RWPE1 (cell line): Measurements from ENCODE around the gene GART.

Experiments used
- CTCF ChIA-PET: fragments of 350-600 bp; sonication (Branson Sonifier 250); formaldehyde crosslinking; extraction: SDS; loops from one replicate; lab custom pipeline; 2021; lab: Yijun Ruan, JAX
- POLR2A ChIA-PET: fragments of 400-600 bp; formaldehyde crosslinking; extraction: SDS; loops from one replicate; lab custom pipeline; 2020; ENCODE audit warnings: antibody characterized with exemption; ENCODE audit not compliant: low non-redundant PET; lab: Yijun Ruan, JAX
- DNase-seq: peaks from one replicate; pipeline ENCODE4 v3.0.0; 2012; ENCODE audit warnings: low spot score
- H3K27ac ChIP-seq: fragments of 450-650 bp; 2 replicates; pipeline ENCODE4 v1.5.1; 2017
- TF ChIP-seq, protein P1 (sequence below): fragments of 450-650 bp; conservative IDR thresholded peaks from 2 replicates; pipeline ENCODE4 v1.5.1; 2017; ENCODE audit warnings: low read depth, mild to moderate bottlenecking

Gene GART

DNA sequence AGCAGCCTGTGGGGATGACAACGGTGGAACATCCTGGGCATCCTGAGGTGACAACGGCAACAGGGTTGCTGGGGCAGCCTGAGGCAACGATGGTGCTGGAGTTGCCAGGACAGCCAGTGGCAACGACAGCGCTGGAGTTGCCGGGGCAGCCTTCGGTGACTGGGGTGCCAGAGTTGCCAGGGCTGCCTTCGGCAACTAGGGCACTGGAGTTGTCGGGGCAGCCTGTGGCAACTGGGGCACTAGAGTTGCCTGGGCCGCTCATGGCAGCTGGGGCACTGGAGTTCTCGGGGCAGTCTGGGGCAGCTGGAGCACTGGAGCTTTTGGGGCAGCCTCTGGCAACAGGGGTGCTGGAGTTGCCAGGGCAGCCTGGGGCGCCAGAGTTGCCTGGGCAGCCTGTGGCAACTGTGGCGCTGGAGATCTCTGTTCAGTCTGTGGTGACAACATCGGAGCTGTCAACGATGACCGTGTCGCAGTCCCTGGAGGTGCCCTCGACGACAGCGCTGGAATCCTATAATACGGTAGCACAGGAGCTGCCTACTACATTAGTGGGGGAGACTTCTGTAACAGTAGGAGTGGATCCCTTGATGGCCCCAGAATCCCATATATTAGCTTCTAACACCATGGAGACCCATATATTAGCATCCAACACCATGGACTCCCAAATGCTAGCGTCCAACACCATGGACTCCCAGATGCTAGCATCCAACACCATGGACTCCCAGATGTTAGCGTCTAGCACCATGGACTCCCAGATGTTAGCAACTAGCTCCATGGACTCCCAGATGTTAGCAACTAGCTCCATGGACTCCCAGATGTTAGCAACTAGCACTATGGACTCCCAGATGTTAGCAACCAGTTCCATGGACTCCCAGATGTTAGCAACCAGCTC is 9.1 kb upstream of the GART start:
- no peak overlapping the region for H3K27ac ChIP-seq
- no peak for DNase-seq
- POLR2A ChIA-PET, result no interaction called here
- TF ChIP-seq, protein P1, sequence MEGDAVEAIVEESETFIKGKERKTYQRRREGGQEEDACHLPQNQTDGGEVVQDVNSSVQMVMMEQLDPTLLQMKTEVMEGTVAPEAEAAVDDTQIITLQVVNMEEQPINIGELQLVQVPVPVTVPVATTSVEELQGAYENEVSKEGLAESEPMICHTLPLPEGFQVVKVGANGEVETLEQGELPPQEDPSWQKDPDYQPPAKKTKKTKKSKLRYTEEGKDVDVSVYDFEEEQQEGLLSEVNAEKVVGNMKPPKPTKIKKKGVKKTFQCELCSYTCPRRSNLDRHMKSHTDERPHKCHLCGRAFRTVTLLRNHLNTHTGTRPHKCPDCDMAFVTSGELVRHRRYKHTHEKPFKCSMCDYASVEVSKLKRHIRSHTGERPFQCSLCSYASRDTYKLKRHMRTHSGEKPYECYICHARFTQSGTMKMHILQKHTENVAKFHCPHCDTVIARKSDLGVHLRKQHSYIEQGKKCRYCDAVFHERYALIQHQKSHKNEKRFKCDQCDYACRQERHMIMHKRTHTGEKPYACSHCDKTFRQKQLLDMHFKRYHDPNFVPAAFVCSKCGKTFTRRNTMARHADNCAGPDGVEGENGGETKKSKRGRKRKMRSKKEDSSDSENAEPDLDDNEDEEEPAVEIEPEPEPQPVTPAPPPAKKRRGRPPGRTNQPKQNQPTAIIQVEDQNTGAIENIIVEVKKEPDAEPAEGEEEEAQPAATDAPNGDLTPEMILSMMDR, result no peak
- CTCF ChIA-PET, result no interaction called here

DNA sequence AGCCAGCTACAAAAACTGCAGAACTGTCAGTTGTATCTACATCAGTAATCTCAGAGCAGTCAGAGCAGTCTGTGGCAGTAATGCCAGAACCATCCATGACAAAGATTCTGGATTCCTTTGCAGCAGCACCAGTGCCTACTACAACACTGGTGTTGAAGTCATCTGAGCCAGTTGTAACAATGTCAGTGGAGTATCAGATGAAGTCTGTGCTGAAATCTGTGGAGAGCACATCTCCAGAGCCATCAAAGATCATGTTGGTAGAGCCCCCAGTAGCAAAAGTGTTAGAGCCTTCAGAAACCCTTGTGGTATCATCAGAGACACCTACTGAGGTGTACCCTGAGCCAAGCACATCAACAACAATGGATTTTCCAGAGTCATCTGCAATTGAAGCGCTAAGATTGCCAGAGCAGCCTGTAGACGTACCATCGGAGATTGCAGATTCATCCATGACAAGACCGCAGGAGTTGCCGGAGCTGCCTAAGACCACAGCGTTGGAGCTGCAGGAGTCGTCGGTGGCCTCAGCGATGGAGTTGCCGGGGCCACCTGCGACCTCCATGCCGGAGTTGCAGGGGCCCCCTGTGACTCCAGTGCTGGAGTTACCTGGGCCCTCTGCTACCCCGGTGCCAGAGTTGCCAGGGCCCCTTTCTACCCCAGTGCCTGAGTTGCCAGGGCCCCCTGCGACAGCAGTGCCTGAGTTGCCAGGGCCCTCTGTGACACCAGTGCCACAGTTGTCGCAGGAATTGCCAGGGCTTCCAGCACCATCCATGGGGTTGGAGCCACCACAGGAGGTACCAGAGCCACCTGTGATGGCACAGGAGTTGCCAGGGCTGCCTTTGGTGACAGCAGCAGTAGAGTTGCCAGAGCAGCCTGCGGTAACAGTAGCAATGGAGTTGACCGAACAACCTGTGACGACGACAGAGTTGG is 8.2 kb upstream of the GART start:
- DNase-seq, result no peak
- H3K27ac ChIP-seq, result no peak overlapping the region
- CTCF ChIA-PET, result no interaction called here
- POLR2A ChIA-PET, result no interaction called here
- TF ChIP-seq, protein P1, result no peak

DNA sequence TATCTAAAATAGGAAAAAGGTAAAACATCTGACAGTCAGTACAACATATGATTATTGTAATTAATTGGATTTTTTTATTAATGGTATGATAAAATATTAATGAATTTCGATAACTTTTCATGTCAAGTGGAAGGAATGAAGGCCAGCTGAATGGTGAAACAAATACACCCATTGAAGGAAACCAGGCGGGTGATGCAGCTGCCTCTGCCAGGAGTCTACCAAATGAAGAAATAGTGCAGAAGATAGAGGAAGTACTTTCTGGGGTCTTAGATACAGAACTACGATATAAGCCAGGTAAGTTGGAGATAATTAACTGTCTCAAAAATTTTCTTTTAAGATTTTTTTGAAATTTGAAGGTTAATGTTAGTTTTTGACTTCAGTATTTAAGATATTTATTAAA is 4.2 kb upstream of the GART start:
- CTCF ChIA-PET, result no interaction called here
- POLR2A ChIA-PET, result no interaction called here
- TF ChIP-seq, protein P1, result no peak
- H3K27ac ChIP-seq, result no peak overlapping the region
- DNase-seq, result no peak

DNA sequence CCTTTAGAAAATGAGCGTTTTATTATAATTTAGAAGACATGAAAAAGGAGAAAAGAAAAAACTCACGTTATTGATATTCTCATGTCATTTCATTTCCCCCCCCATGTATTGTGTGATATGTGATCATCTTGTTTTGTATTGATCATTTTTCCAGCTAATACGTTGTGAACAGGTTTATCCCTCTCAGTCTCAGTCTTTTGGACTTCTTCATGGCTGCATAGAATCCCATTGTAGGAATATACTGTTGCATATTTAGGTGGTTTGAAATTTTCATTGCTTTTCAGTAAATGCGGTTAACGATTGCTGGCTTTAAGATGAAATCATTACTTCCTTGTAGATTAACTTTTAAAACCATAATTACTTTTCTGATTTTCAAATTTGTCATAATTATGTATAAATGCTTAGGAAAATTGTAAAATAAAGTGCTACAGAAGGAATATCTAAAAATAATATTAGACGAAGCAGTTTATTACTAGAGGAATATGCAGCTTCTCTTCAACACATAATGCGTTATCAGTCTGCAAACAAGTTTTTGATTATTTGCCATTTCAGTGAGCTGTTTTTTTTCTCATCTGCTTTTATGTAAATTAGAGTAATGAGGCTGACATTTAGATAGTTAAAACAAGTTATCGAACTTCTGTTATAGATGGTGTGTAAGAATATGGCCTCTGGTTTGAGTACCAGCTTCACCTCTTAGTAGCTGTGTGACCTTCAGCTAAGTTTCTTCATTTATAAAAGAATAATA is 2.7 kb upstream of the GART start:
- no peak overlapping the region for H3K27ac ChIP-seq
- CTCF ChIA-PET, result interaction anchor here (0.7 kb wide), 2 partner anchors 17 to 943 kb away, joined by 4 to 5 read pairs; no protein-coding TSS in a partner anchor

DNA sequence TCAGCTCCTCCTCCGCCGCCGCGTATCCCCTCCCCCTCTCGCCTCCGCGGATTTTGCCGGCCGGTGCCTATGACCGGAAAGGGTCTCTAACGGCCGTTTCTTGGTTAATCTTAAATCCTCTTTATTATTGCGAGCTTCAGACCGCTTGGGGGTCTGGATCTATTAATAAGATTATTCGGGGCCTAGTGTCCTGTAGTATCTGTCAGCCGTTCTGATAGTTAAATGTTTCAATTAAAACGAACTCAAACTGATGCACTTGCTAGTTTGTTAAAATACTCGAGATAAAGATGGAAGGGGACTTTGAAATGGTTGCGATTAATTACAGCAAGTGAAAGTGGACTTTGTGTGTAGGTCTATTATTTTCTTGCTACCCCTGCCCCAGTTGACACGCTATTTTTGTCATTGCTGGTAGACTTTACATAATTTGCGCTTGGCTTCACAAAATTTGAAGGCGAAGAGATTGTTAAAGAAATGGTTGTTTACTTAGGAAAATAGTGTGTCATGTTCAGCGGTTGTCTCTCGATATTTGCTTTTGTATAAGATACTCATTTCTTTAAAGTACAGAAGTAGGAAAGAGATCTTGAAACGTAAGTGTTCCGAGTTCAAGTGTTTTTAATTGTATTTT is 1.7 kb upstream of the GART start:
- TF ChIP-seq, protein P1, result no peak
- ChIA-PET POLR2A (interaction anchor here (0.6 to 0.7 kb wide), 2 partner anchors 30 to 45 kb away, joined by 3 to 5 read pairs; partner anchors contain the start of gene DONSON), CTCF (interaction anchor here (0.7 kb wide), 2 partner anchors 292 to 942 kb away, joined by 3 to 5 read pairs; no protein-coding TSS in a partner anchor)
- peak overlapping the region; percentile 98 for H3K27ac ChIP-seq
- no peak for DNase-seq

More for the DNA sequence above, 2.7 kb upstream of the GART start:
- TF ChIP-seq, protein P1, result no peak
- POLR2A ChIA-PET, result no interaction called here
- DNase-seq, result no peak
